ENCODE results near the gene TMC6. TPM values are rescaled to one million over a fixed set of nuclear protein-coding genes. Genes with fewer than 3 reads are reported as not detected.

The TMC6 gene
- total and polyA plus RNA-seq, 2 of the 13 experiments (the other 11 are each of a cell fraction or from before 2014, with no cell fraction given): 48.4 to 99.1 TPM

DNA sequence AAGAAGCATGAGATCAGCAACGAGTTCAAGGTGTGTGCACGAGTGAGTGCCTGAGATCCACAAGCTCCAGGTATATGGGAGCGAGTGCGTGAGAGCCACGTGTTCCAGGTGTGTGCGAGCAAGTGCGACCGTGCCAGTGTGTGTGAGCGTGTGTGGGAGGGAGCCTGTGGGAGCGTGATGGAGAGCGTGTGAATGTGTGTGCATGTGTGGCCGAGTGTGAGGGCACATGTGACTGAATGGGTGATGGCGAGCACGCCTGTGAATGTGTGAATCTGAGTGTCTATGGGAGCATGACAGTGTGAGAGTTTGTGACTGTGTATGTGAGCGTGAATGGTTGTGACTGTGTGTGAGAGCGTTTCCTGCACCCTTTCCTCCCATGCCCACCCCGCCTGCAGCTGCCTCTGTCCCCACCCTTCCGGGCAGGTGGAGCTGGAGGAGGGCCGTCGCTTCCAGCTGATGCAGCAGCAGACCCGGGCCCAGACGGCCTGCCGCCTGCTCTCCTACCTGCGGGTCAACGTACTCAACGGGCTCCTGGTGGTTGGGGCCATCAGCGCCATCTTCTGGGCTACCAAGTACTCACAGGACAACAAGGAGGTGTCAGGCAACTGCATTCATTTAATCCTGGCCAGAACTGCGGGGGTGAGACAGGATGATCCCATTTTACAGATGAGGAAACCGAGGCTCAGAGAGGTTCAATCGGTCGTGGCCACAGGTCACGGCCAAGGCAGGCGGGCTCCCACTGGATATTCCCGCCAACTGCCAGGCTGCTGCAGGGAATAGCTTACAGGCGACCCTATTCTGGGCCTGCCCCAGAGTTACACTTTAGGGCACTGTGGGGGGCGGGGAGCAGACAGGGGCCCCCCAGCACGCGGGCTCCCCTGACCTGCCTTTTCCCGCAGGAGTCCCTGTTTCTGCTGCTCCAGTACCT lies 5.7 kb upstream of the TMC6 start (continued):
- peak; percentile 94 for TF ChIP-seq CTCF (CRISPR knock-in tag; IDR thresholded peaks at IDR 0.05)
- 0 out of 2 replicates have a peak, but pooled peaks have one; percentile 35 for TF ChIP-seq CBX5 (CRISPR knock-in tag; IDR thresholded peaks at IDR 0.05; ENCODE audit: borderline replicate concordance)
- 0 out of 2 replicates have a peak, but pooled peaks have one; percentile 50 for TF ChIP-seq KMT2B (CRISPR knock-in tag; IDR thresholded peaks at IDR 0.05)
- no peak for TF ChIP-seq FLYWCH1 (CRISPR knock-in tag; IDR thresholded peaks at IDR 0.05)
- TF ChIP-seq HNF4A (CRISPR knock-in tag; IDR thresholded peaks at IDR 0.05): peak; percentile 20; the same call in 1 of the 2 replicates
- 0 out of 2 replicates have a peak, but pooled peaks have one; percentile 41 for TF ChIP-seq KDM5B (CRISPR knock-in tag; IDR thresholded peaks at IDR 0.05; ENCODE audit: borderline replicate concordance)
- TF ChIP-seq, protein P1, sequence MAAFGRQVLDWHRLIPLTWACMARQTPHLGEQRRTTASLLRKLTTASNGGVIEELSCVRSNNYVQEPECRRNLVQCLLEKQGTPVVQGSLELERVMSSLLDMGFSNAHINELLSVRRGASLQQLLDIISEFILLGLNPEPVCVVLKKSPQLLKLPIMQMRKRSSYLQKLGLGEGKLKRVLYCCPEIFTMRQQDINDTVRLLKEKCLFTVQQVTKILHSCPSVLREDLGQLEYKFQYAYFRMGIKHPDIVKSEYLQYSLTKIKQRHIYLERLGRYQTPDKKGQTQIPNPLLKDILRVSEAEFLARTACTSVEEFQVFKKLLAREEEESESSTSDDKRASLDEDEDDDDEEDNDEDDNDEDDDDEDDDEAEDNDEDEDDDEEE (CRISPR knock-in tag; IDR thresholded peaks at IDR 0.05): peak; percentile 19; the same call in 1 of the 2 replicates
- TF ChIP-seq ZSCAN21 (CRISPR knock-in tag; IDR thresholded peaks at IDR 0.05; ENCODE audit: borderline replicate concordance): 0 out of 2 replicates have a peak, but pooled peaks have one; percentile 20
- 0 out of 2 replicates have a peak, but pooled peaks have one; percentile 63 for TF ChIP-seq ZNF556 (CRISPR knock-in tag; IDR thresholded peaks at IDR 0.05; ENCODE audit: borderline replicate concordance)
- no peak for TF ChIP-seq ZNF282 (IDR thresholded peaks at IDR 0.05; ENCODE audit: partially characterized antibody)
- peak; percentile 65; the same call in 1 of the 2 replicates for TF ChIP-seq SALL2 (CRISPR knock-in tag; IDR thresholded peaks at IDR 0.05)
- peak; percentile 16; the same call in 1 of the 2 replicates for TF ChIP-seq ZNF768 (CRISPR knock-in tag; IDR thresholded peaks at IDR 0.05)
- TF ChIP-seq RXRA (CRISPR knock-in tag; IDR thresholded peaks at IDR 0.05): peak; percentile 67; the same call in 1 of the 2 replicates
- TF ChIP-seq, protein P2, sequence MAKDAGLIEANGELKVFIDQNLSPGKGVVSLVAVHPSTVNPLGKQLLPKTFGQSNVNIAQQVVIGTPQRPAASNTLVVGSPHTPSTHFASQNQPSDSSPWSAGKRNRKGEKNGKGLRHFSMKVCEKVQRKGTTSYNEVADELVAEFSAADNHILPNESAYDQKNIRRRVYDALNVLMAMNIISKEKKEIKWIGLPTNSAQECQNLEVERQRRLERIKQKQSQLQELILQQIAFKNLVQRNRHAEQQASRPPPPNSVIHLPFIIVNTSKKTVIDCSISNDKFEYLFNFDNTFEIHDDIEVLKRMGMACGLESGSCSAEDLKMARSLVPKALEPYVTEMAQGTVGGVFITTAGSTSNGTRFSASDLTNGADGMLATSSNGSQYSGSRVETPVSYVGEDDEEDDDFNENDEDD (CRISPR knock-in tag; IDR thresholded peaks at IDR 0.05; ENCODE audit: borderline replicate concordance): peak; percentile 49; the same call in 1 of the 2 replicates
- peak; percentile 99 for TF ChIP-seq ZNF629 (CRISPR knock-in tag; conservative IDR thresholded peaks at IDR 0.05)
- peak; percentile 46; the same call in 1 of the 2 replicates for TF ChIP-seq ZNF772 (CRISPR knock-in tag; IDR thresholded peaks at IDR 0.05)
- peak; percentile 60 for TF ChIP-seq U2AF1 (optimal IDR thresholded peaks at IDR 0.05; ENCODE audit: low read depth, low read length)
- TF ChIP-seq ARID4A (CRISPR knock-in tag; IDR thresholded peaks at IDR 0.05; ENCODE audit: borderline replicate concordance): peak; percentile 18; the same call in 1 of the 2 replicates
- TF ChIP-seq ZFP82 (CRISPR knock-in tag; IDR thresholded peaks at IDR 0.05; ENCODE audit: borderline replicate concordance): no peak

All from HepG2 (cell line).